ENCODE measurements around the gene PRDM7. TPM values are rescaled to one million over a fixed set of nuclear protein-coding genes. Genes with fewer than 3 reads are reported as not detected.
"Not testable (repeated sequence)": the region's sequence is repeated elsewhere in the genome, so short reads cannot be mapped to it uniquely, and the experiment has no call there.

The PRDM7 gene
- total RNA-seq, 2 donors from 2014 or later, result not detected

DNA sequence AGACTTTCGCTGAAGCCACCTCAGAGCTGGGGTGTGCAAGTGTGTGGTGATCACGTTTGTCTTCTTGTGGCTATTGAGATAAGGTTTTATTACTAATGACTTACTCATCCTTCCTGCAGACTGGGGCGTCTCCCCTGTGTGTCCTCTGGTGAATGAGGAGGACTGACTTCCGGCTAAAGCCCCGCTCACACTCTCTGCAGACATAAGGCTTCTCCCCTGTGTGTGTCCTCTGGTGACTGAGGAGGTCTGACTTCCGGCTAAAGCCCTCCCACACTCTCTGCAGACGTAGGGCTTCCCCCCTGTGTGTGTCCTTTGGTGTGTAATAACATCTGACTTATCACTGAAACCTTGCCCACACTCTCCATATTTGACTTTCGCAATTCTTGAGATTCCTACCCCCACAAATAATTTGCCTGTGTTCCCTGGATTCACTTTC, 19.4 kb downstream of the PRDM7 start:
- DNase-seq, result no peak
- H3K36me3 ChIP-seq, result no peaks in the 10 kb centered on the region
- no peaks in the 10 kb centered on the region for H3K9me3 ChIP-seq
- H3K27ac ChIP-seq, result no peak overlapping the region
- intact Hi-C loops (cut with DNase I), result no loop called here
- TF ChIP-seq, protein P1, sequence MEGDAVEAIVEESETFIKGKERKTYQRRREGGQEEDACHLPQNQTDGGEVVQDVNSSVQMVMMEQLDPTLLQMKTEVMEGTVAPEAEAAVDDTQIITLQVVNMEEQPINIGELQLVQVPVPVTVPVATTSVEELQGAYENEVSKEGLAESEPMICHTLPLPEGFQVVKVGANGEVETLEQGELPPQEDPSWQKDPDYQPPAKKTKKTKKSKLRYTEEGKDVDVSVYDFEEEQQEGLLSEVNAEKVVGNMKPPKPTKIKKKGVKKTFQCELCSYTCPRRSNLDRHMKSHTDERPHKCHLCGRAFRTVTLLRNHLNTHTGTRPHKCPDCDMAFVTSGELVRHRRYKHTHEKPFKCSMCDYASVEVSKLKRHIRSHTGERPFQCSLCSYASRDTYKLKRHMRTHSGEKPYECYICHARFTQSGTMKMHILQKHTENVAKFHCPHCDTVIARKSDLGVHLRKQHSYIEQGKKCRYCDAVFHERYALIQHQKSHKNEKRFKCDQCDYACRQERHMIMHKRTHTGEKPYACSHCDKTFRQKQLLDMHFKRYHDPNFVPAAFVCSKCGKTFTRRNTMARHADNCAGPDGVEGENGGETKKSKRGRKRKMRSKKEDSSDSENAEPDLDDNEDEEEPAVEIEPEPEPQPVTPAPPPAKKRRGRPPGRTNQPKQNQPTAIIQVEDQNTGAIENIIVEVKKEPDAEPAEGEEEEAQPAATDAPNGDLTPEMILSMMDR (IDR thresholded peaks at IDR 0.05), result no peak
- H3K4me1 ChIP-seq, result no peaks in the 10 kb centered on the region
- no peaks in the 10 kb centered on the region for H3K27me3 ChIP-seq
- H3K9ac ChIP-seq (ENCODE audit: low read depth in 2 of 2, low read length in 2 of 2), result no peak overlapping the region
- H3K4me3 ChIP-seq, result no peak overlapping the region

DNA sequence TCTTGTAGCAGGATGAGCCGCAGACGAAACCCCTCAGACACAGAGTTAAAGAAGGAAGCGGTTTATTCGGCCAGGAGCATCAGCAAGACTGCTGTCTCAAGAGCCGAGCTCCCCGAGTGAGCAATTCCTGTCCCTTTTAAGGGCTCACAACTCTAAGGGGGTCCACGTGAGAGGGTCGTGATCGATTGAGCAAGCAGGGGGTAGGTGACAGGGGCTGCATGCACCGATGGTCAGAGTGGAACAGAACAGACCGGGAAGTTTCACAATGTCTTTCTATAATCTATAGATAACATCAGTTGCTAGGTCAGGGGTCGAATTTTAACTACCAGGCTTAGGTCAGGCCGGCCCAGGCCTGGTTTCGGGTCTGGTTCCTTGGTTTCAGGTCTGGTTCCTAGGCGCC, 20.6 kb downstream of the PRDM7 start:
- H3K36me3 ChIP-seq; H3K9ac ChIP-seq (ENCODE audit: low read depth in 2 of 2, low read length in 2 of 2); DNase-seq; H3K27ac ChIP-seq; H3K27me3 ChIP-seq; intact Hi-C loops (cut with DNase I); H3K4me3 ChIP-seq; H3K9me3 ChIP-seq; H3K4me1 ChIP-seq: not testable (repeated sequence)

DNA sequence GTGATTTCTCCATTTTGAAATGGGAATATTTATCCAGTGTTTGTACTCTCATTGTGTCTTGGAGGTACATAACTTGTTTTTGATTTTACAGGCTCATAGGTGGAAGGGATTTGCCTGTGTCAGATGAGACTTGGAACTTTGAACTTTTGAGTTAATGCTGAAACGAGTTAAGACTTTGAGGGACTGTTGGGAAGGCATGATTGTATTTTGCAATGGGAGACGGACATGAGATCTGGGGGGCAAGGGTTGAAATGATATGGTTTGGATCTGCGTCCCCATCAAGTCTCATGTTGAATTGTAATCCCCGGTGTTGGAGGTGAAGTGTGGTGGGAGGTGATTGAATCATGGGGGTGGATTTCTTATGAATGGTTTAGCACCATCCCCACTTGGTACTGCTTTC, 21.8 kb downstream of the PRDM7 start:
- Histone ChIP-seq H3K27ac (no peak overlapping the region), H3K36me3 (no peaks in the 10 kb centered on the region), H3K9ac (ENCODE audit: low read depth in 2 of 2, low read length in 2 of 2) (no peak overlapping the region), H3K9me3 (no peaks in the 10 kb centered on the region), H3K4me1 (no peaks in the 10 kb centered on the region), H3K4me3 (no peak overlapping the region), H3K27me3 (no peaks in the 10 kb centered on the region)
- DNase-seq, result no peak
- TF ChIP-seq, protein P1 (IDR thresholded peaks at IDR 0.05), result no peak
- intact Hi-C loops (cut with DNase I), result no loop called here

DNA sequence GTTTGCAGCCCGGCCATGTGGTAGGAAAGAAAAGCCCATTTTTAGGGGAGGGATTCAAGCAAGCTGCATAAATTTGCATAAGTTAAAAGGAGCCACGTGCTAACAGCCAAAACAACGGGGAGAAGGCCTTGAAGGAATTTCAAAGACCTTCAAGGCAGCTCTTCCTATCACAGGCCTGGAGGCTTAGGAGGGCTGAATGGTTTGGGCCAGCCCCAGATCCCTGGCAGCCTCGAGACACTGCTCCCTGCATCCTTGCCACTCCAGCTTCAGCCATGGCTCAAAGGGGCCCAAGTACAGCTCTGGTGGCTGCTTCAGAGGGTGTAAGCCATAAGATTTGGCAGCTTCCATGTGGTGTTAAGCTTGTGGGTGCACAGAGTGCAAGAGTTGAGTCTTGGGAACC, 22.6 kb downstream of the PRDM7 start:
- Histone ChIP-seq H3K36me3 (no peaks in the 10 kb centered on the region), H3K27ac (no peak overlapping the region), H3K4me3 (no peak overlapping the region), H3K4me1 (no peaks in the 10 kb centered on the region), H3K9ac (ENCODE audit: low read depth in 2 of 2, low read length in 2 of 2) (no peak overlapping the region), H3K9me3 (no peaks in the 10 kb centered on the region), H3K27me3 (no peaks in the 10 kb centered on the region)
- TF ChIP-seq, protein P1 (IDR thresholded peaks at IDR 0.05), result no peak
- no peak for DNase-seq
- intact Hi-C loops (cut with DNase I), result no loop called here

DNA sequence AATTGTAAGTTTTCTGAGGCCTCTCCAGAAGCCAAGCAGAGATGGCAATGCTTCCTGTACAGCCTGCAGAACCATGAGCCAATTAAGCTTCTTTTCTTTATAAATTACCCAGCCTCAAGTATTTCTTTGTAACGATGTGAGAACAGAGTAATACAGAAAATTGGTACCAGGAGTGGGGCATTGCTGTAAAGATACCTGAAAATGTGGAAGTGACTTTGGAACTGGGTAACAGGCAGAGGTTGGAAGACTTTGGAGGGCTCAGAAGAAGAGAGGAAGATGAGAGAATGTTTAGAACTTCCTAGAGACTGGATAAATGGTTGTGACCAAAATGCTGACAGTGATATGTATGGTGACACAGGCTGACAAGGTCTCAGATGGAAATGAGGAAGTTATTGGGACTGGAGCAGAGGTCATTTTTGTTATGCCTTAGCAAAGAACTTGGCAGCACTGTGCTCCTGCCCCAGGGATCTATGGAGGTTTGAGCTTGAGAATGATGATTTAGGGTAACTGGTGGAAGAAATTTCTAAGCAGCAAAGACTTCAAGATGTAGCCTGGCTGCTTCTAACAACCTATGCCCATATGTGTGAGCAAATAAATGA, 23.1 kb downstream of the PRDM7 start:
- Histone ChIP-seq H3K9me3 (no peaks in the 10 kb centered on the region), H3K9ac (ENCODE audit: low read depth in 2 of 2, low read length in 2 of 2) (no peak overlapping the region), H3K4me3 (no peak overlapping the region), H3K27ac (no peak overlapping the region), H3K36me3 (no peaks in the 10 kb centered on the region), H3K4me1 (no peaks in the 10 kb centered on the region), H3K27me3 (no peaks in the 10 kb centered on the region)
- no peak for DNase-seq
- TF ChIP-seq, protein P1 (IDR thresholded peaks at IDR 0.05), result no peak
- intact Hi-C loops (cut with DNase I), result no loop called here

DNA sequence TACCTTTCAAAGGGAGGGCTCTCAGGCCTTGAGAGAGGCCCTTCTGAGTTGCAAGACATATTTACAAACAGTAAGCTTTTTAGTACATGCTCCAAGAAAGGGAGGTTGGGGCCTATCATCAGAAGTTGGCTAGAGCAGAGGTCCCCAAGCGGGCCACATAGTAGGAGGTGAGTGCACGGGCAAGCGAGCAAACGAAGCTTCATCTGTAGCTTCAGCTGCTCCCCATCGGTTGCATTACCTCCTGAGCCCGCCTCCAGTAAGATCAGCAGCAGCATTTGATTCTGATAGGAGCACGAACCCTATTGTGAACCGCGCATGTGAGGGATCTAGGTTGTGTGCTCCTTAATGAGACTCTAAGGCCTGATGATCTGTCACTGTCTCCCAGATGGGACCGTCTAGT, 26.2 kb downstream of the PRDM7 start:
- intact Hi-C loops (cut with DNase I), result no loop called here
- no peak overlapping the region for H3K4me3 ChIP-seq
- H3K4me1 ChIP-seq, result peaks cover 10% of the 10 kb centered on the region
- no peaks in the 10 kb centered on the region for H3K9me3 ChIP-seq
- no peak overlapping the region for H3K27ac ChIP-seq
- no peaks in the 10 kb centered on the region for H3K27me3 ChIP-seq
- no peaks in the 10 kb centered on the region for H3K36me3 ChIP-seq
- H3K9ac ChIP-seq (ENCODE audit: low read depth in 2 of 2, low read length in 2 of 2), result no peak overlapping the region
- DNase-seq, result no peak
- TF ChIP-seq, protein P1 (IDR thresholded peaks at IDR 0.05), result no peak

Measured in colonic mucosa (tissue), 4 donors.